SU-DHL-6 (cell line): ENCODE measurements around the gene METRN.

ENCODE experiments used
- H2AFZ ChIP-seq: fragments of 200-600 bp; sonication (generic); 2 replicates; pipeline ENCODE4 v1.6.1; 2014; ENCODE audit warnings: low read depth, mild to moderate bottlenecking, moderate library complexity, mixed read lengths, antibody characterized with exemption, low read length; ENCODE audit not compliant: severe bottlenecking
- H3F3A ChIP-seq: fragments of 200-600 bp; shearing (Covaris generic); 2 replicates; pipeline ENCODE4 v1.6.0; 2016; ENCODE audit warnings: antibody characterized with exemption, mild to moderate bottlenecking; ENCODE audit not compliant: insufficient read depth
- H3K27ac ChIP-seq: fragments of 200-600 bp; sonication (generic); 2 replicates; pipeline ENCODE4 v1.5.1; 2016; ENCODE audit warnings: low read depth, mild to moderate bottlenecking, low read length, moderate library complexity, mixed read lengths
- H3K27me3 ChIP-seq: fragments of 200-600 bp; sonication (generic), shearing (Covaris generic); 2 replicates; pipeline ENCODE4 v1.6.0; 2014; ENCODE audit warnings: mild to moderate bottlenecking, low read length
- H3K36me3 ChIP-seq: fragments of 200-600 bp; sonication (generic); 2 replicates; pipeline ENCODE4 v1.6.1; 2014; ENCODE audit warnings: mild to moderate bottlenecking, low read length, mixed read lengths
- H3K4me2 ChIP-seq: fragments of 300-600, 200-600 bp; shearing (Covaris generic), sonication (generic); 2 replicates; pipeline ENCODE4 v1.6.0; 2014; ENCODE audit warnings: low read length, low read depth, mild to moderate bottlenecking; ENCODE audit not compliant: poor library complexity, severe bottlenecking
- H3K4me3 ChIP-seq: fragments of 200-600 bp; sonication (generic); 2 replicates; pipeline ENCODE4 v1.5.1; 2014; ENCODE audit warnings: antibody characterized with exemption, low read length, mild to moderate bottlenecking, mixed read lengths; ENCODE audit not compliant: insufficient read depth, poor library complexity, severe bottlenecking
- H3K79me2 ChIP-seq: fragments of 200-600 bp; sonication (generic); 2 replicates; pipeline ENCODE4 v1.6.1; 2014; ENCODE audit warnings: mild to moderate bottlenecking, low read length, moderate library complexity; ENCODE audit not compliant: insufficient read depth
- H3K9ac ChIP-seq: fragments of 200-600 bp; sonication (generic); 2 replicates; pipeline ENCODE4 v1.7.0; 2014; ENCODE audit warnings: mild to moderate bottlenecking, low read length
- H3K9me2 ChIP-seq: fragments of 200-600 bp; sonication (generic); replicated peaks from 2 replicates; pipeline ENCODE4 v1.6.1; 2014; ENCODE audit warnings: low read length; ENCODE audit not compliant: insufficient read depth
- H3K9me3 ChIP-seq: fragments of 200-600 bp; sonication (generic); 2 replicates; pipeline ENCODE4 v1.6.1; 2014; ENCODE audit warnings: low read length, mixed read lengths; ENCODE audit not compliant: insufficient read depth
- H4K20me1 ChIP-seq: fragments of 200-600 bp; sonication (generic); 2 replicates; pipeline ENCODE4 v1.6.1; 2014; ENCODE audit warnings: low read depth, mild to moderate bottlenecking, antibody characterized with exemption, low read length, moderate library complexity, mixed read lengths
- EZH2phosphoT487 ChIP-seq: fragments of 200-600 bp; sonication (generic), shearing (Covaris generic); conservative IDR thresholded peaks from 2 replicates; pipeline ENCODE4 v1.6.1; 2018; ENCODE audit warnings: mild to moderate bottlenecking, antibody characterized with exemption, low read length, moderate library complexity, mixed read lengths
- TF ChIP-seq, protein P1 (sequence below): fragments of 200-600 bp; sonication (generic); IDR thresholded peaks from one replicate; pipeline ENCODE4 v1.5.1; 2017; ENCODE audit warnings: antibody characterized with exemption, mild to moderate bottlenecking, low read length, moderate library complexity; ENCODE audit not compliant: insufficient read depth, poor library complexity, severe bottlenecking

METRN gene

DNA sequence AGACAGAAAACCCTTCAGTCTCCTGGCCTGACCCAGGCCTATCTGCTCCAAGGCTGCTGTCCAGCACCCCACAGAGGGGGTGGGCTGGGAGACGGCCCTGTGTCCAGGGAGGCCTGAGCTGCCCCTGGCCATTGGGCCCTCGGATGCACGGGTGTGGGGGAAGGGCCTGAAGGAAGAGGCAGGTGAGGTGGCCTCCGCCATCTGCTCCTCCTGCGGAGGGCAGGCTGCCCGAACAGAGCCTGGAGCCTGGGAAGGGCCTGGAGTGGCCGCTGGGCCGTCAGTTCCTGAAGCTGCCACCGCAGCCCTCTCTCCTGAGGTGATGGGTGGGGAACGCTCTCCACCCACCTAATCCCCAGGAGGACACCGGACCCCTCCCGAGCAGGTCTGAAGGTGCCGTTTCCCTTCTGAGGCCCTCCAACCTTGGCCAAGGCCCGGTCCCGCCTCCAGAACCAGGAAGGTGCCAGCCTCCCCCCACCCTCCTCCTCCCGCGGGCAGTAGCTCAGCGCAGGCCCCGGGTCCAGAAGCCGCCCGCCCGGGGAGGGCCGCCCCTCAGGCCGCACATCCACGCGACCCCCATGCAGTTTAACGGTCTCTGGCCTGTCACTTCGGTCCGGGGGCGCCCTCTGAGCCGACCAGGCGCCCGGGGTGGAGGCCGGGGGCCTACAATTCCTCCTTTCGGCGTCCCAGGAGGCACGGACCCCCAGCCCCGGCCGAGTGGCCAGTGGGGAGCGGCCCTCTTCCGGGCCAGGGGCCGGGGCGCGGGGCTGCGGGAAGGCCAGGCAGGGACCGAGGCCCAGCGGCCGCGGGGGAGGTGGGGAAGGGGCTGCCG, 10.2 kb upstream of the METRN start:
- H3K27ac ChIP-seq = no peak overlapping the region
- no peaks in the 10 kb centered on the region for H3F3A ChIP-seq
- no peak overlapping the region for H3K4me2 ChIP-seq
- no peaks in the 10 kb centered on the region for H3K9me2 ChIP-seq
- no peaks in the 10 kb centered on the region for H3K79me2 ChIP-seq
- no peak overlapping the region for H2AFZ ChIP-seq
- no peak overlapping the region for H3K4me3 ChIP-seq
- TF ChIP-seq EZH2phosphoT487 = no peak
- TF ChIP-seq, protein P1, sequence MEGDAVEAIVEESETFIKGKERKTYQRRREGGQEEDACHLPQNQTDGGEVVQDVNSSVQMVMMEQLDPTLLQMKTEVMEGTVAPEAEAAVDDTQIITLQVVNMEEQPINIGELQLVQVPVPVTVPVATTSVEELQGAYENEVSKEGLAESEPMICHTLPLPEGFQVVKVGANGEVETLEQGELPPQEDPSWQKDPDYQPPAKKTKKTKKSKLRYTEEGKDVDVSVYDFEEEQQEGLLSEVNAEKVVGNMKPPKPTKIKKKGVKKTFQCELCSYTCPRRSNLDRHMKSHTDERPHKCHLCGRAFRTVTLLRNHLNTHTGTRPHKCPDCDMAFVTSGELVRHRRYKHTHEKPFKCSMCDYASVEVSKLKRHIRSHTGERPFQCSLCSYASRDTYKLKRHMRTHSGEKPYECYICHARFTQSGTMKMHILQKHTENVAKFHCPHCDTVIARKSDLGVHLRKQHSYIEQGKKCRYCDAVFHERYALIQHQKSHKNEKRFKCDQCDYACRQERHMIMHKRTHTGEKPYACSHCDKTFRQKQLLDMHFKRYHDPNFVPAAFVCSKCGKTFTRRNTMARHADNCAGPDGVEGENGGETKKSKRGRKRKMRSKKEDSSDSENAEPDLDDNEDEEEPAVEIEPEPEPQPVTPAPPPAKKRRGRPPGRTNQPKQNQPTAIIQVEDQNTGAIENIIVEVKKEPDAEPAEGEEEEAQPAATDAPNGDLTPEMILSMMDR = no peak
- H3K9me3 ChIP-seq = no peaks in the 10 kb centered on the region
- H3K36me3 ChIP-seq = no peaks in the 10 kb centered on the region
- H3K27me3 ChIP-seq = no peaks in the 10 kb centered on the region
- no peak overlapping the region for H3K9ac ChIP-seq
- no peaks in the 10 kb centered on the region for H4K20me1 ChIP-seq

DNA sequence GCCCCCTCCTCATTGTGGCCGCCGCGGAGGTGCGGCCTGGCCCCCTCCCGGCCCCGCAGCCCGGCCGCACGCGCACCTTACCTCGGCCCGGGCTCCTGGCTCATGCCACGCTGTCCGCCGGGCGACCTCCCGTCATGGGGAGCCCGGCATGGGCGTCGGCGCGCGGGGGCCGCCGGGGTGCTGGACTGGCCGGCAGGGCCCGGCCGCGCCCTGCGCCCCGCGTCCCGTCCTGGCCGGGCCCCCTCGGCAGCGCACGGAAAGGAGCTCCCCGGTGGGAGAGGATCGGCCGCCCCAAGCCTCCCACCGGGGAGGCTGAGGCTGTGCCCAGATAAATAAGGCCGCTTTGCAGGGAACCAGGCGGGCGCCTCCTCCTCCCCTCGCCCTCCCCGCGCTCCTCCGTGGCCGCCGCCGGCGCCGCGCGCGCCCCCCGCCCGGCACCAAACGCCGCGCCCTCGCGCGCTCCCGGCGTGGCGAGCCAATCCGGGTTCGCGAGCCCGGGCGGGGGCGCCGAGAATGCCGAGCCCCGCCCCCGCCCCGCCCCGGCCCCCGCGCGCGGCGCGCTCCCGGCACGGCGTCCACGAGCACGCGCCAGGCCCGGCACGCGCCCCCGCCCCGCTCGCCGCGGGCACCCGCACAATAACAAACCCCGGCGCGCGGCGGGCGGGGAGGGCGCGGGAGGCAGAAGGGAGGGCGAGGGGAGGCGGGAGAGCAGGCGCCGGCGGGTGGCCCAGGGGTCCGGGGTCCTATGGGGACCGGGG, 9.3 kb upstream of the METRN start, which contains the start of gene FBXL16:
Gene FBXL16, minus strand, starts transcription at position 371 of the 758 bp plus-strand sequence. CDS start 8,396 bp downstream, outside the sequence.
- Histone ChIP-seq H2AFZ (no peak within 1 kb of the TSS), H3K79me2 (no peaks in the 10 kb centered on the region), H3K9me2 (no peaks in the 10 kb centered on the region), H3K9me3 (no peaks in the 10 kb centered on the region), H3K27ac (no peak within 1 kb of the TSS), H3K9ac (no peak within 1 kb of the TSS), H4K20me1 (no peaks in the 10 kb centered on the region), H3K36me3 (no peaks in the 10 kb centered on the region), H3K27me3 (no peaks in the 10 kb centered on the region), H3F3A (no peaks in the 10 kb centered on the region), H3K4me3 (no peak within 1 kb of the TSS), H3K4me2 (no peak within 1 kb of the TSS)
- TF ChIP-seq EZH2phosphoT487 = no peak
- TF ChIP-seq, protein P1 = no peak

DNA sequence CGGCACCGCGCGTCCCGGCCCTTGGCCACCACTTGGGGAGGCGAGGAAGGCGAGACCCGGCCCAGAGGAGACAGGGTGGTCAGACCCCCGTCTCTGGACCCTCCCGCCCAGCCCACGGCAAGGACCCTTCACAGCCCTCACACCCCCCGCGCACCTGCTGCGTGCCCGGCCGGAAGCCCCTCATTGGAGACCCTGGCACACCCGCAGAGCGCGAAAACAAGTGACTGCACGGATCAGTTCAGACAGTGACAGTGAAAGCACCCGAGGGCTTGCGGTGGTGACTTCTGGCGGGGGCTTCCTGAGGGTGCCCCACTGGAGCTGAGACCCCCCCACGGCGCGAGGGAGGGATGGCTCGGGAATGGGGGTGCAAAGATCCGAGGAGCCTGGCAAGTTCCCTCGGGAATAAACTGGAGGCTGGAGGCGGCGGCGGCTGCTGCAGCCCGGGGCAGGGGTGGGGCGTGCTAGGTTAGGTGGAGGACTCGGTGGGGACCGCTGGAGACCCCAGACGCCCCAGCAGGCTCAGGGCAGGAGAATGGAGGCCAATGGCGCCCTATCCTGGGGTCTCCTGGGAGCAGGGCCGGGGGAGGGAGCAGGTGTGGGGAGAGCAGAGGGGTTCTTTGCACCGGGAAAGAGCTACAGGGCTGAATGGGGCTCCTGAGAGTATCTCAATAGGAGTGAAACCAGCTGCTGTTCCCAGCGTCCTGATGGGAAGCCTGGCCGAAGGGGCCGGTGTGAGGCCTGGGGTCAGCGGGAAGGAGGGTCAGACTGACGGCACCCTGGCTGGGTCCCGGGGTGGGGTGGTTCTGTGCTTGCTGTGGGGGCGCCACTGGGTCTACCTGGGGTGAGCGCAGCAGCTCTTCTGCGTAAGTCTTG, 8.5 kb upstream of the METRN start:
- Histone ChIP-seq H3K79me2 (no peaks in the 10 kb centered on the region), H3K9me3 (no peaks in the 10 kb centered on the region), H3K4me3 (no peak overlapping the region), H3K27me3 (no peaks in the 10 kb centered on the region), H2AFZ (no peak overlapping the region), H3K36me3 (no peaks in the 10 kb centered on the region), H3K9me2 (no peaks in the 10 kb centered on the region), H3K9ac (no peak overlapping the region), H3K27ac (no peak overlapping the region), H3F3A (no peaks in the 10 kb centered on the region), H4K20me1 (no peaks in the 10 kb centered on the region), H3K4me2 (no peak overlapping the region)
- TF ChIP-seq, protein P1 = no peak
- TF ChIP-seq EZH2phosphoT487 = no peak
